Activated CD8-positive, alpha-beta T cell treated with anti-CD3 and anti-CD28 coated beads, Interleukin-2, amount 10 ng/mL, durations not matched to agents 7 days and 5 days (primary cell): ENCODE results near the gene CDK18. TPM values are rescaled to one million over a fixed set of nuclear protein-coding genes. Genes with fewer than 3 reads are reported as not detected.

Source experiments
- ATAC-seq: fragments of 150-1000 bp; cut with Tn5 transposase; one replicate; pipeline ENCODE4 v1.10.0; 2021; ENCODE audit warnings: moderate library complexity
- CTCF ChIA-PET: fragments of 350-600 bp; sonication (Branson Sonifier 250); formaldehyde crosslinking; loops from one replicate; lab custom pipeline; 2021; ENCODE audit warnings: antibody characterized with exemption; lab: Charles Lee
- POLR2A ChIA-PET: fragments of 350-600 bp; sonication (Branson Sonifier 250); formaldehyde crosslinking; loops from one replicate; lab custom pipeline; 2021; ENCODE audit warnings: antibody characterized with exemption; lab: Charles Lee
- DNase-seq: peaks from one replicate; pipeline ENCODE4 v3.0.0-alpha.2; 2020
- H3K27ac Mint-ChIP-seq: one replicate; pipeline ENCODE4 v1.8.0; 2021; ENCODE audit warnings: mild to moderate bottlenecking, mixed read lengths
- H3K27me3 Mint-ChIP-seq: one replicate; pipeline ENCODE4 v1.8.0; 2021; ENCODE audit warnings: low read depth, mixed read lengths
- H3K36me3 Mint-ChIP-seq: one replicate; pipeline ENCODE4 v1.8.0; 2021; ENCODE audit warnings: low read depth, mixed read lengths
- H3K4me1 Mint-ChIP-seq: one replicate; pipeline ENCODE4 v1.8.0; 2021; ENCODE audit warnings: low read depth, mixed read lengths
- H3K4me3 Mint-ChIP-seq: one replicate; pipeline ENCODE4 v1.8.0; 2021; ENCODE audit warnings: mild to moderate bottlenecking, mixed read lengths
- H3K9me3 Mint-ChIP-seq: one replicate; pipeline ENCODE4 v1.8.0; 2022; ENCODE audit warnings: mixed read lengths; ENCODE audit not compliant: insufficient read depth
- total RNA-seq, 2 experiments: library from RNA; stranded (reverse); gene quantifications; one replicate each; pipeline ENCODE4 v1.2.3, GENCODE V29; 2021

The CDK18 gene
- total RNA-seq, 2 experiments from 2014 or later: 4.5 to 6.0 TPM

DNA sequence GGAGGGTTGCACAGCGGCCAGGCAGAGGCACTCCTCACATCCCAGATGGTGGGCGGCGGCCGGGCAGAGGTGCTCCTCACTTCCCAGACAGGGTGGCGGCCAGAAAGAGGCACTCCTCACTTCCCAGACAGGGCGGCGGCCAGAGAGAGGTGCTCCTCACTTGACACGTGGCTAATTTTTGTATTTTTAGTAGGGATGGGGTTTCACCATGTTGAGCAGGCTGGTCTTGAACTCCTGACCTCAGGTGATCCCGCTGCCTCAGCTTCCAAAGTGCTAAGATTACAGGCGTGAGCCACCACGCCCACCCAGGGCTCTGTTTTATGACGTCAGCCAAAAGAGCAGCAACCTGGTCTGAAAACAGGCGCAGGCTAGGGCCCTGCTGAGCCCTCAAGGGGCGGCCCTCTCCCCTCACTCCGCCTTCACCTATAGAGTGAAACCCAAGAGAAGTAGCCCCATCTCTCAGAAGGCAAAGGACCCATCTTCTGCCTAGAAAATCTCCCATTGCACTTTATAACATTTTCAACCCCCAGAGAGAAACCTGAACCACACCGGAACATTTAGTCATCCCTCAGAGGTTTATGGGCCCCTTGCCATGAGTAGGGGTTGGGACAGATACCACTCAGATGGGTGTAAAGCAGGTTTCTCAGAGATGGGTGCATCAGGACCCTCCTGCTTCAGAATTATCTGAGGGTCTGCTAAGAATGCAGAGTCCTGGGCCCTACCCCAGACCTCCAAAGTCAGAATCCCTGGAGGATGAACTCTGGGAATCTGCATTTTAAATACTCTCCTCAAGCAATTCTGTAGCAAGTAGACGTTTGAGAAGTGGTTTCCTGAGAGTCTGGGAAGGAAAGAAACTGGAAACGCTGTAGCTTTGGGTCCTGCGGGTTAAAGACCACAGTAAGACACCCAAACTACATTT is 40.8 kb downstream of the CDK18 start:
- H3K4me3 Mint-ChIP-seq: no peak overlapping the region
- peaks cover 42% of the 10 kb centered on the region for H3K27me3 Mint-ChIP-seq
- ATAC-seq (no peak), DNase-seq (no peak)
- H3K36me3 Mint-ChIP-seq: no peaks in the 10 kb centered on the region
- CTCF ChIA-PET: interaction anchor here (0.7 to 2.3 kb wide), 4 partner anchors 21 to 238 kb away, joined by 3 to 5 read pairs (median 3); partner anchors contain the start of gene ELK4
- peaks cover 10% of the 10 kb centered on the region for H3K4me1 Mint-ChIP-seq
- no peak overlapping the region for H3K27ac Mint-ChIP-seq
- no peaks in the 10 kb centered on the region for H3K9me3 Mint-ChIP-seq
- POLR2A ChIA-PET: no interaction called here

DNA sequence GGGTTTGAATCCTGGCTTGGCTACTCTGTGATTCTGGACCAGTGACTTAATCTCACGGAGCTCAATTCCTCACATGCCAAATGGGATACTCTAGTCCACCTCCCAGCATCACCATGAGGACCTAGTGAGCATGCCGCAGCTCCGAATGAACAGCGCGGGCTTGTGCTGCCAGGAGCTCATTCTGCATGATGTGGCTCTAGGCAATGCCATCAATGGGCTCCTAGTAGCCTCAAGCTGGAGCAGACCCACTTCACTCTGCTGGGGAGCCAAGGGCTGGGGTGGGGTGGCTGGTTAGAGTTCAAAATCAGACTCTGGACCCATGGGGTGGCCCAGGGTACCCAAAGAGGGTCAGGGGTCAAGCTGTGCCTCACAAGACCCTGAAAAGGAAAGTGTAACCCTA is 41.5 kb downstream of the CDK18 start:
- Mint-ChIP-seq H3K27me3 (peaks cover 43% of the 10 kb centered on the region), H3K27ac (no peak overlapping the region), H3K4me1 (peaks cover 10% of the 10 kb centered on the region), H3K9me3 (no peaks in the 10 kb centered on the region), H3K4me3 (no peak overlapping the region), H3K36me3 (no peaks in the 10 kb centered on the region)
- ATAC-seq (no peak), DNase-seq (no peak)
- POLR2A ChIA-PET: no interaction called here
- CTCF ChIA-PET: interaction anchor here (0.7 to 1.0 kb wide), 2 partner anchors 21 to 237 kb away, joined by 3 read pairs; no protein-coding TSS in a partner anchor

- Mint-ChIP-seq H3K27me3 (peaks cover 39% of the 10 kb centered on the region), H3K27ac (no peak overlapping the region), H3K4me3 (no peak overlapping the region), H3K4me1 (peaks cover 10% of the 10 kb centered on the region), H3K9me3 (no peaks in the 10 kb centered on the region), H3K36me3 (no peaks in the 10 kb centered on the region)
- CTCF ChIA-PET: interaction anchor here (1.0 kb wide), 1 partner anchor 236 kb away, joined by 3 read pairs; no protein-coding TSS in a partner anchor
- ATAC-seq (no peak), DNase-seq (no peak)
- POLR2A ChIA-PET: no interaction called here
Measured at GRCh38 chr1:205546541-205546940, 42.1 kb downstream of the CDK18 start.

GRCh38 chr1:205547936-205548827 is 43.7 kb downstream of the CDK18 start:
- no peaks in the 10 kb centered on the region for H3K36me3 Mint-ChIP-seq

GRCh38 chr1:205554026-205554811 is 49.8 kb downstream of the CDK18 start:
- Mint-ChIP-seq H3K4me3 (no peak overlapping the region), H3K27me3 (peaks cover 44% of the 10 kb centered on the region), H3K27ac (no peak overlapping the region), H3K4me1 (no peaks in the 10 kb centered on the region), H3K36me3 (peaks cover 2% of the 10 kb centered on the region), H3K9me3 (peaks cover 9% of the 10 kb centered on the region)
- ATAC-seq: no peak
- no peak for DNase-seq
- ChIA-PET CTCF (no interaction called here), POLR2A (no interaction called here)

More at GRCh38 chr1:205547936-205548827, 43.7 kb downstream of the CDK18 start:
- ChIA-PET POLR2A (no interaction called here), CTCF (interaction anchor here (1.1 to 1.8 kb wide), 2 partner anchors 23 to 110 kb away, joined by 5 to 9 read pairs; no protein-coding TSS in a partner anchor)
- no peaks in the 10 kb centered on the region for H3K9me3 Mint-ChIP-seq
- no peak overlapping the region for H3K27ac Mint-ChIP-seq
- DNase-seq (no peak), ATAC-seq (no peak)
- H3K4me3 Mint-ChIP-seq: no peak overlapping the region
- peaks cover 10% of the 10 kb centered on the region for H3K4me1 Mint-ChIP-seq
- H3K27me3 Mint-ChIP-seq: peaks cover 31% of the 10 kb centered on the region

- no peak overlapping the region for H3K4me3 Mint-ChIP-seq
- DNase-seq (no peak), ATAC-seq (no peak)
- no peaks in the 10 kb centered on the region for H3K9me3 Mint-ChIP-seq
- no peaks in the 10 kb centered on the region for H3K4me1 Mint-ChIP-seq
- peaks cover 56% of the 10 kb centered on the region for H3K27me3 Mint-ChIP-seq
- no peak overlapping the region for H3K27ac Mint-ChIP-seq
- no peaks in the 10 kb centered on the region for H3K36me3 Mint-ChIP-seq
- ChIA-PET CTCF (interaction anchor here (0.5 to 0.9 kb wide), 2 partner anchors 30 to 71 kb away, joined by 3 read pairs; no protein-coding TSS in a partner anchor), POLR2A (no interaction called here)
Measured at GRCh38 chr1:205561501-205562203, 57.2 kb downstream of the CDK18 start.

GRCh38 chr1:205563927-205564441 is 59.5 kb downstream of the CDK18 start:
- Mint-ChIP-seq H3K4me1 (peaks cover 3% of the 10 kb centered on the region), H3K4me3 (no peak overlapping the region), H3K36me3 (no peaks in the 10 kb centered on the region), H3K27ac (no peak overlapping the region), H3K27me3 (peaks cover 56% of the 10 kb centered on the region), H3K9me3 (no peaks in the 10 kb centered on the region)
- ATAC-seq (no peak), DNase-seq (no peak)
- ChIA-PET POLR2A (no interaction called here), CTCF (interaction anchor here (1.3 to 1.4 kb wide), 2 partner anchors 94 kb away, joined by 3 to 4 read pairs; no protein-coding TSS in a partner anchor)

DNA sequence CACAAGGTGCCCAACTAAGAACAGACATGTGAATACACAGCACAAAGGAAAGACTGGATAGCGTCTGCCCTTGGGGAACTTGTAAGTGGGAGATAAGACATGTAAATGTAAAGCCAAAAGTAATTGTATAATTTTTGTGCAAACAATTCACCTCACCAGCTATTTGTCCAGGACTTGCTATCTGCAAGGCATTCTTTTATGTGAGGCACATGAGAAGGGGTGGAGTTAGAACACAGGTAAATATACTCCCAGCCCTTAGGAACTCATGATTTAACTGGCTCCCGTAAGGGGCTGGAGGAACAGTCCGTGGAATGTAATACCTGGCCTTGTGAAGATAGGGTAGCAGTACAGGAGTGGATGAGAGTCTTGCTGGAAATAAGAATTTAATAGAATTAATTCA is 61.3 kb downstream of the CDK18 start:
- Mint-ChIP-seq H3K4me1 (peaks cover 3% of the 10 kb centered on the region), H3K36me3 (no peaks in the 10 kb centered on the region), H3K27ac (no peak overlapping the region), H3K27me3 (peaks cover 52% of the 10 kb centered on the region), H3K9me3 (no peaks in the 10 kb centered on the region), H3K4me3 (no peak overlapping the region)
- ATAC-seq: no peak
- CTCF ChIA-PET: interaction anchor here (0.7 kb wide), 1 partner anchor 90 kb away, joined by 3 read pairs; no protein-coding TSS in a partner anchor
- POLR2A ChIA-PET: no interaction called here
- no peak for DNase-seq

DNA sequence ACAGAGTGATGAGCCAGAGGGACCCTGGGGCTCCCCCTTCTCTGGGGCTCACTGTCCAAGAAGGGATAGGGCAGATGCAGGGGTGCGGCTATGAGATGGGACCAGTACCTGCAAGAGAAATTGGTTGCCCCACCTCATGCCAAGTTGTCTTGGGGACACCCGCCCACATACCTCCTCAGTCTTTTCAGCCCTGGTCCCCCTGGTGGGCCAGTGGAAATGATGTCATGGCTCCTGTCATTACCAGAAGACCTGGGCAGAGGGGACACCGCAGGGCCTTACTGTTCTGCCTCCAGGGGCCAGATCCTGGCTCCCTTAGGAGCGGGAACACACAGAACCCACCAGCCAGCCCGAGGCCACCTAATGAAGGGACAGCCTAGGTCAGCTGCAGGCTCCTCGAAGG is 63.2 kb downstream of the CDK18 start:
- H3K36me3 Mint-ChIP-seq: no peaks in the 10 kb centered on the region
- CTCF ChIA-PET: interaction anchor here (1.1 to 1.5 kb wide), 3 partner anchors 65 to 90 kb away, joined by 3 to 4 read pairs (median 4); partner anchors contain the start of gene ELK4
- DNase-seq: no peak
- POLR2A ChIA-PET: interaction anchor here (0.6 kb wide), 1 partner anchor 174 kb away, joined by 3 read pairs; no protein-coding TSS in a partner anchor
- H3K27me3 Mint-ChIP-seq: peaks cover 55% of the 10 kb centered on the region
- ATAC-seq: no peak
- no peak overlapping the region for H3K27ac Mint-ChIP-seq
- H3K9me3 Mint-ChIP-seq: no peaks in the 10 kb centered on the region
- no peak overlapping the region for H3K4me3 Mint-ChIP-seq
- peaks cover 3% of the 10 kb centered on the region for H3K4me1 Mint-ChIP-seq

DNA sequence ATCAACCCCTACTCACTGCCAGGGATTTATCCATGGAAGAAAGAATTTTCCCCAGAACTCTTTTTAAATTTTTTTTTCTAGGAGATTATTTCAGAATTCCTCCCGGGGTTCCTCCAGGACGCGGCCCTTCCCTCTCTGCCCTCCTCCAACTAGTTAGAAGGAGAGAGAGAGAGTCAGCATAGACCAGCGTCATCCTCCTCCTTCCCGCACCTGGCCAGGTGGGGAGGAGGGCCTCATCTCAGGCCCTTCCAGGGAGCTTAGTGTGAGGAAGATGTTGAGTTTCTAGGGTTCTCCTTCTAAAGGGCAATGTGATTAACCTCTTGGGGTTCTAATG is 63.6 kb downstream of the CDK18 start:
- ChIA-PET POLR2A (no interaction called here), CTCF (interaction anchor here (1.1 kb wide), 1 partner anchor 65 kb away, joined by 4 read pairs; the partner anchor contains the start of gene ELK4)
- Mint-ChIP-seq H3K4me3 (no peak overlapping the region), H3K4me1 (peaks cover 3% of the 10 kb centered on the region), H3K9me3 (no peaks in the 10 kb centered on the region), H3K27me3 (peaks cover 55% of the 10 kb centered on the region), H3K36me3 (no peaks in the 10 kb centered on the region), H3K27ac (no peak overlapping the region)
- DNase-seq (no peak), ATAC-seq (no peak)
